Glutamatergic neuron (in vitro differentiated cells): ENCODE data around the gene FNDC8. TPM values are rescaled to one million over a fixed set of nuclear protein-coding genes. Genes with fewer than 3 reads are reported as not detected.

Experiments used
- DNase-seq: peaks from one replicate; pipeline ENCODE4 v3.0.0; 2022
- H3K27ac Mint-ChIP-seq: one replicate; pipeline ENCODE4 v1.8.0; 2020; ENCODE audit warnings: mild to moderate bottlenecking, mixed read lengths, inconsistent platforms; ENCODE audit not compliant: unreplicated experiment
- H3K27me3 Mint-ChIP-seq: one replicate; pipeline ENCODE4 v1.8.0; 2020; ENCODE audit warnings: mild to moderate bottlenecking, moderate library complexity, mixed read lengths, inconsistent platforms; ENCODE audit not compliant: unreplicated experiment
- H3K36me3 Mint-ChIP-seq: one replicate; pipeline ENCODE4 v1.8.0; 2020; ENCODE audit warnings: mild to moderate bottlenecking, mixed read lengths, inconsistent platforms; ENCODE audit not compliant: unreplicated experiment
- H3K4me1 Mint-ChIP-seq: one replicate; pipeline ENCODE4 v1.8.0; 2020; ENCODE audit warnings: mild to moderate bottlenecking, low read depth, mixed read lengths, inconsistent platforms; ENCODE audit not compliant: unreplicated experiment
- H3K4me3 Mint-ChIP-seq: one replicate; pipeline ENCODE4 v1.8.0; 2020; ENCODE audit warnings: mild to moderate bottlenecking, mixed read lengths, inconsistent platforms; ENCODE audit not compliant: unreplicated experiment
- H3K9me3 Mint-ChIP-seq: one replicate; pipeline ENCODE4 v1.8.0; 2020; ENCODE audit warnings: mild to moderate bottlenecking, moderate library complexity, mixed read lengths, inconsistent platforms; ENCODE audit not compliant: unreplicated experiment
- total RNA-seq: library from RNA; stranded (reverse); fragmentation: NEBNext Ultra II Directional; extraction: Animal tissue kit (Norgen Biotek cat#: 25700); gene quantifications from one replicate; pipeline ENCODE4 v1.2.1, GENCODE V29; 2021; ENCODE audit not compliant: unreplicated experiment
- TF ChIP-seq, protein P1 (sequence below): fragments of 200-600 bp; sonication (generic); IDR thresholded peaks from one replicate; pipeline ENCODE4 v1.5.0; 2021; ENCODE audit not compliant: partially characterized antibody, unreplicated experiment

Gene FNDC8
- total RNA-seq, 1 donor from 2014 or later, result not detected

DNA sequence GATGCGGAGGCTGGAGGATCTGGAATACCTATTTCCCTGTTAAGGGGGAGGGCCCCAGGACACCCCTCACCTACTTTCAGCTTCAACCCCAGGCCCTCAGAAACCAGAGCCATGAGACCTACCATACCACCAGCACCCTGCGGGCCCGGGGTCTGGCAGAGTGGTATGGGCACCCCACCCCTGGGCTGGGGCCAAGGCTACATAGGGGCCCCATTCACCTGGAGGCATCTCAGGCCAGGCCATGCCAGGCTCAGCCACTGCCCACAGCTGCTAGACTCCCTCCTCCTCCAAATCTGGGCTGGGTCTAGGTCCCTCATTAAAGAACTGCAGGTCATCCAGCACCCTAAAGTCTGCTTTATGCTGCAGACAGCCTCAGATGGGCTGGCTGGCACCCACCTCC is 9.0 kb downstream of the FNDC8 start:
- Mint-ChIP-seq H3K36me3 (peaks cover 8% of the 10 kb centered on the region), H3K27ac (no peak overlapping the region), H3K4me1 (peaks cover 5% of the 10 kb centered on the region), H3K9me3 (peaks cover 6% of the 10 kb centered on the region), H3K4me3 (no peak overlapping the region), H3K27me3 (no peaks in the 10 kb centered on the region)
- TF ChIP-seq, protein P1, sequence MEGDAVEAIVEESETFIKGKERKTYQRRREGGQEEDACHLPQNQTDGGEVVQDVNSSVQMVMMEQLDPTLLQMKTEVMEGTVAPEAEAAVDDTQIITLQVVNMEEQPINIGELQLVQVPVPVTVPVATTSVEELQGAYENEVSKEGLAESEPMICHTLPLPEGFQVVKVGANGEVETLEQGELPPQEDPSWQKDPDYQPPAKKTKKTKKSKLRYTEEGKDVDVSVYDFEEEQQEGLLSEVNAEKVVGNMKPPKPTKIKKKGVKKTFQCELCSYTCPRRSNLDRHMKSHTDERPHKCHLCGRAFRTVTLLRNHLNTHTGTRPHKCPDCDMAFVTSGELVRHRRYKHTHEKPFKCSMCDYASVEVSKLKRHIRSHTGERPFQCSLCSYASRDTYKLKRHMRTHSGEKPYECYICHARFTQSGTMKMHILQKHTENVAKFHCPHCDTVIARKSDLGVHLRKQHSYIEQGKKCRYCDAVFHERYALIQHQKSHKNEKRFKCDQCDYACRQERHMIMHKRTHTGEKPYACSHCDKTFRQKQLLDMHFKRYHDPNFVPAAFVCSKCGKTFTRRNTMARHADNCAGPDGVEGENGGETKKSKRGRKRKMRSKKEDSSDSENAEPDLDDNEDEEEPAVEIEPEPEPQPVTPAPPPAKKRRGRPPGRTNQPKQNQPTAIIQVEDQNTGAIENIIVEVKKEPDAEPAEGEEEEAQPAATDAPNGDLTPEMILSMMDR, result no peak
- DNase-seq, result no peak

DNA sequence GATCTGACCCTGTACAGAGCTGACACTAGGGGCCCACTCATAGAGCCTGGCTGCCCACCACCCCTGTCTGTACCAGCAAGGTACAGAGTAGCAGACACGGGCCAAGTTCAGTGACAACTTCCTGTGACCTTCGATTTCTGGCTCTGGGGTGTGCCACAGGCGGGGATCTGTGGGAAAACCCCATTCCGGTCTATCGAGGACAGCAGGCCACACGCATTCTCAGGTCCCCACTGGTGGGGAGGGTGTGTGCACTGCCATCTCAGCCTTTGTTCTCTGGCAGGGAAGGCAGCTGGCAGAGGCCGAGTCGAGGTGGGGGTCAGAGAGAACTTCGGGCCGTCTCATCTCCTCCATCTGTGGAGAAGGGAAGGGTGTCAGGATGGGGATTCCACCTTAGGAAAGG is 10.7 kb downstream of the FNDC8 start:
- Mint-ChIP-seq H3K4me1 (peaks cover 5% of the 10 kb centered on the region), H3K27me3 (no peaks in the 10 kb centered on the region), H3K4me3 (no peak overlapping the region), H3K36me3 (peaks cover 8% of the 10 kb centered on the region), H3K9me3 (peaks cover 6% of the 10 kb centered on the region), H3K27ac (no peak overlapping the region)
- TF ChIP-seq, protein P1, result no peak
- DNase-seq, result no peak

DNA sequence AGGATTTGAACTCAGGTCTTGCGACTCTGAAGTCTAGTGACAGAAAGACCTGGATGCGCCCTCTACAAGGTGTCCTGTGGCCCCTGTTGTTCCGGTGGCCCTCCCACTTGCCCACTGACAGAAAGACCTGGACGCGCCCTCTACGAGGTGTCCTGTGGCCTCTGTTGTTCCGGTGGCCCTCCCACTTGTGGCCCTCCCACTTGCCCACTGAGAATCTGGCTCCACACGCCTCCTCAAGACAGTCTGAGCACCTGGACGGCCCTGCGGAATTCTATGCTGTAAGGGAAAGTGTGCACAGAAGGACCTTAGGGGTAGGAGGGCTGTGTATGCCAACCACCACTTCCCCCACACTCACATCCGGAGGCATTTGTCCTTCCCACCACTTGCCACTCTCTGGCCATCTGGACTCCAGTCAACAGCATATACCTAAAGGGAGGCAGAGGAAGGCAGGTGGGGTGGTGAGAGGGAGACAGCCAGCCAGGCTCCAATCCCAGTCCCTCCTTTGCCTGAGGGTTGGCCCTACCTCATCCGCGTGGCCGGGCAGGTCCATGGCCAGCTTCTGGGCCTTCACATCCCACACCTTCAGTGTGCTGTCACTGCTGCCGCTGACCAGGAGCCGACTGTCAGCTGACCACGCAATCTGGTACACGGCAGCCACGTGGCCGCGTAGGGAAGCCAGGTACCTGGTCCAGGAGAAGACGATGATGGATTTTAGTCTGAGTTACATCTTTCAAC is 11.6 kb downstream of the FNDC8 start:
- no peak overlapping the region for H3K4me3 Mint-ChIP-seq
- TF ChIP-seq, protein P1, result no peak
- peaks cover 4% of the 10 kb centered on the region for H3K9me3 Mint-ChIP-seq
- no peak for DNase-seq
- H3K36me3 Mint-ChIP-seq, result peaks cover 8% of the 10 kb centered on the region
- H3K27me3 Mint-ChIP-seq, result no peaks in the 10 kb centered on the region
- H3K4me1 Mint-ChIP-seq, result peaks cover 5% of the 10 kb centered on the region
- H3K27ac Mint-ChIP-seq, result no peak overlapping the region

- Mint-ChIP-seq H3K4me3 (no peak overlapping the region), H3K27ac (no peak overlapping the region), H3K27me3 (no peaks in the 10 kb centered on the region), H3K9me3 (peaks cover 4% of the 10 kb centered on the region), H3K4me1 (peaks cover 5% of the 10 kb centered on the region), H3K36me3 (peaks cover 8% of the 10 kb centered on the region)
- TF ChIP-seq, protein P1, result no peak
- DNase-seq, result no peak
Measured at GRCh38 chr17:35135322-35135721, 13.9 kb downstream of the FNDC8 start.

DNA sequence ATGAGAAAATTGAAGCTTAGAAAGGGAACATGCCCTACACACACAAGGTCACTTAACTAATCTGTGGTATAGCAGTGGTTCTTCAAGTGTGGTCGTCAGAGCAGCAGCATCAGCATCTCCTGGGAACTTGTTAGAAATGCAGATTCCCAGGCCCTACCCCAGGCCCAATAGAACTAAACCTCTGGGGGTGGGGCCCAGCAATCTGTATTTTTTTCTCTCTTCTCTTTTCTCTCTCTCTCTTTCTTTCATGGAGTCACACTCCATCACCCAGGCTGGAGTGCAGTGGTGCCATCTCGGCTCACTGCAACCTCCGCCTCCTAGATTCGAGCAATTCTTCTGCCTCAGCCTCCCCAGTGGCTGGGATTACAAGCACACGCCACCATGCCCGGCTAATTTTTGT is 16.8 kb downstream of the FNDC8 start:
- H3K4me1 Mint-ChIP-seq, result peaks cover 5% of the 10 kb centered on the region
- no peaks in the 10 kb centered on the region for H3K27me3 Mint-ChIP-seq
- no peak for DNase-seq
- H3K36me3 Mint-ChIP-seq, result peaks cover 8% of the 10 kb centered on the region
- peaks cover 4% of the 10 kb centered on the region for H3K9me3 Mint-ChIP-seq
- H3K27ac Mint-ChIP-seq, result no peak overlapping the region
- no peak overlapping the region for H3K4me3 Mint-ChIP-seq
- TF ChIP-seq, protein P1, result no peak
